OCI-LY3 (cell line): ENCODE results near the gene ITGB1BP1.

Experiments
- H2AFZ ChIP-seq: fragments of 200-600, 300-600 bp; shearing (Covaris generic); 2 replicates; pipeline ENCODE4 v1.6.0; 2014; ENCODE audit warnings: antibody characterized with exemption, low read depth, low read length
- H3K27ac ChIP-seq: fragments of 200-600, 300-600 bp; sonication (generic); 2 replicates; pipeline ENCODE4 v1.5.1; 2014; ENCODE audit warnings: mild to moderate bottlenecking, low read length, moderate library complexity, mixed read lengths
- H3K27me3 ChIP-seq: fragments of 200-600, 300-600 bp; sonication (generic); 2 replicates; pipeline ENCODE4 v1.6.1; 2014; ENCODE audit warnings: low read depth, low read length, mixed read lengths
- H3K36me3 ChIP-seq: fragments of 200-600, 300-600 bp; sonication (generic); replicated peaks from 2 replicates; pipeline ENCODE3; 2014; ENCODE audit warnings: low read depth, low read length, mixed read lengths
- H3K4me1 ChIP-seq: fragments of 300-600, 200-600 bp; sonication (generic); 2 replicates; pipeline ENCODE4 v1.6.1; 2014; ENCODE audit warnings: low read length, mixed read lengths
- H3K4me2 ChIP-seq: fragments of 200-600, 300-600 bp; sonication (generic); 2 replicates; pipeline ENCODE4 v1.6.1; 2014; ENCODE audit warnings: low read length, mixed read lengths
- H3K4me3 ChIP-seq: fragments of 300-600, 200-600 bp; sonication (generic); 2 replicates; pipeline ENCODE4 v1.5.1; 2014; ENCODE audit warnings: antibody characterized with exemption, mild to moderate bottlenecking, low read length, moderate library complexity
- H3K79me2 ChIP-seq: fragments of 300-600, 200-600 bp; shearing (Covaris generic); 2 replicates; pipeline ENCODE4 v1.6.1; 2014; ENCODE audit warnings: mild to moderate bottlenecking, low read length, mixed read lengths
- H3K9ac ChIP-seq: fragments of 300-600, 200-600 bp; shearing (Covaris generic); 2 replicates; pipeline ENCODE4 v1.6.0; 2014; ENCODE audit warnings: mild to moderate bottlenecking, low read length, moderate library complexity
- H3K9me3 ChIP-seq: fragments of 200-600, 300-600 bp; shearing (Covaris generic); 2 replicates; pipeline ENCODE4 v1.6.1; 2014; ENCODE audit warnings: low read length, mixed read lengths; ENCODE audit not compliant: insufficient read depth
- H4K20me1 ChIP-seq: fragments of 200-600, 300-600 bp; sonication (generic); 2 replicates; pipeline ENCODE4 v1.6.1; 2016; ENCODE audit warnings: low read length, mixed read lengths; ENCODE audit not compliant: insufficient read depth
- EZH2phosphoT487 ChIP-seq: fragments of 200-600 bp; shearing (Covaris generic); IDR thresholded peaks from 2 replicates; pipeline ENCODE4 v1.6.1; 2018; ENCODE audit warnings: antibody characterized with exemption, mixed run types, low read depth
- TF ChIP-seq, protein P1 (sequence below): fragments of 200-600, 300-600 bp; sonication (generic); IDR thresholded peaks from 2 replicates; pipeline ENCODE4 v1.5.1; 2014; ENCODE audit warnings: antibody characterized with exemption, low read length, low read depth

Gene ITGB1BP1

DNA sequence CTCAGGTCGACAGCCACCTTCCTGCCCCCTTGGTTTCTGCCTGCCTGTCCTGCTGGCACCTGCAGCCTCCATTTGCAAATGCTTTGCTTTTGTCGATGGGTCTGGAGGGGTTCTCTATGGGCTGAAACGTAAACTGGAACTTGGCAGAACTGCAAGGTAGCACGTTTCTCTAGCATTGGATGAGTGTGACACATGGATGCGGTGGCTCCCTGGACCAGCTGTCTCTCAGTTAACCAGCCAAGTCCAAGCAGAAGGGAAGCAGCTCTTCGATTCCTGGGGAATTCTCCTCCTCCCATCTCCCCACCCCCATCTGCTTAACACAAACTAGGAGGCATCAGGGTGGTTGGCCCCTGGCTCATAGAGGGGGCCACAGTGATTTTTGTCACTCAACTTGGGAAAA, 57.3 kb downstream of the ITGB1BP1 start:
- Histone ChIP-seq H2AFZ (no peak overlapping the region), H3K9me3 (no peaks in the 10 kb centered on the region), H4K20me1 (no peaks in the 10 kb centered on the region), H3K9ac (no peak overlapping the region), H3K79me2 (no peaks in the 10 kb centered on the region), H3K4me3 (no peak overlapping the region), H3K4me1 (no peaks in the 10 kb centered on the region), H3K4me2 (no peak overlapping the region), H3K27ac (no peak overlapping the region), H3K27me3 (peaks cover 37% of the 10 kb centered on the region), H3K36me3 (no peaks in the 10 kb centered on the region)
- no peak for TF ChIP-seq EZH2phosphoT487
- TF ChIP-seq, protein P1, sequence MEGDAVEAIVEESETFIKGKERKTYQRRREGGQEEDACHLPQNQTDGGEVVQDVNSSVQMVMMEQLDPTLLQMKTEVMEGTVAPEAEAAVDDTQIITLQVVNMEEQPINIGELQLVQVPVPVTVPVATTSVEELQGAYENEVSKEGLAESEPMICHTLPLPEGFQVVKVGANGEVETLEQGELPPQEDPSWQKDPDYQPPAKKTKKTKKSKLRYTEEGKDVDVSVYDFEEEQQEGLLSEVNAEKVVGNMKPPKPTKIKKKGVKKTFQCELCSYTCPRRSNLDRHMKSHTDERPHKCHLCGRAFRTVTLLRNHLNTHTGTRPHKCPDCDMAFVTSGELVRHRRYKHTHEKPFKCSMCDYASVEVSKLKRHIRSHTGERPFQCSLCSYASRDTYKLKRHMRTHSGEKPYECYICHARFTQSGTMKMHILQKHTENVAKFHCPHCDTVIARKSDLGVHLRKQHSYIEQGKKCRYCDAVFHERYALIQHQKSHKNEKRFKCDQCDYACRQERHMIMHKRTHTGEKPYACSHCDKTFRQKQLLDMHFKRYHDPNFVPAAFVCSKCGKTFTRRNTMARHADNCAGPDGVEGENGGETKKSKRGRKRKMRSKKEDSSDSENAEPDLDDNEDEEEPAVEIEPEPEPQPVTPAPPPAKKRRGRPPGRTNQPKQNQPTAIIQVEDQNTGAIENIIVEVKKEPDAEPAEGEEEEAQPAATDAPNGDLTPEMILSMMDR: no peak

DNA sequence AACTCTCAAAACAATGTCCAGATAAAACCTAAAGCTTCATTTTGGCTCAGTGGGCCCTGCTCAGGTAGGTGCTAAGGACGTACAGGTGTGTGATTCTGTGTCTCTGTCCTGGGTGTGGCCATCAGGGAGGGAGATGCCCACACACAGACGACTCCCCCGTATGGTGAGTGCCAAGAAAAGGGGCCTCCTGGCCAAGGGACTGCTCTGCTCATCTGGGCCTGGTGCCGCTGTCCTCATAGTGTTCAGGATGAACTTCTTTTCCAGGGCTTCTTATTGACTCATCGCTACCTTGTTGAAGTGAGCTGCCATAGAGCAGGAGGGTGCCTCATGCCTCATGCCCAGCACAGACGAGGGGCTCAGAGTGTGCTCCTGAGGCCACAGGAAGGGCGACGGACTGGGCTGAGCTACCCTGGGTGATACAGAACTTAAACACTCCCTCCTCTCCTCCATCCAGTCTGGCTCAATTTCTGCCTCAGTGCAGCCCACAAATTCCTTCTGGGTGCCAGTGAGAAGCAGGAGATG, 57.8 kb downstream of the ITGB1BP1 start:
- no peak overlapping the region for H2AFZ ChIP-seq
- TF ChIP-seq EZH2phosphoT487: no peak
- TF ChIP-seq, protein P1: no peak
- no peak overlapping the region for H3K4me2 ChIP-seq
- H3K79me2 ChIP-seq: no peaks in the 10 kb centered on the region
- peaks cover 37% of the 10 kb centered on the region for H3K27me3 ChIP-seq
- no peak overlapping the region for H3K9ac ChIP-seq
- no peaks in the 10 kb centered on the region for H3K4me1 ChIP-seq
- no peak overlapping the region for H3K27ac ChIP-seq
- no peak overlapping the region for H3K4me3 ChIP-seq
- no peaks in the 10 kb centered on the region for H3K9me3 ChIP-seq
- H4K20me1 ChIP-seq: no peaks in the 10 kb centered on the region
- H3K36me3 ChIP-seq: no peaks in the 10 kb centered on the region

DNA sequence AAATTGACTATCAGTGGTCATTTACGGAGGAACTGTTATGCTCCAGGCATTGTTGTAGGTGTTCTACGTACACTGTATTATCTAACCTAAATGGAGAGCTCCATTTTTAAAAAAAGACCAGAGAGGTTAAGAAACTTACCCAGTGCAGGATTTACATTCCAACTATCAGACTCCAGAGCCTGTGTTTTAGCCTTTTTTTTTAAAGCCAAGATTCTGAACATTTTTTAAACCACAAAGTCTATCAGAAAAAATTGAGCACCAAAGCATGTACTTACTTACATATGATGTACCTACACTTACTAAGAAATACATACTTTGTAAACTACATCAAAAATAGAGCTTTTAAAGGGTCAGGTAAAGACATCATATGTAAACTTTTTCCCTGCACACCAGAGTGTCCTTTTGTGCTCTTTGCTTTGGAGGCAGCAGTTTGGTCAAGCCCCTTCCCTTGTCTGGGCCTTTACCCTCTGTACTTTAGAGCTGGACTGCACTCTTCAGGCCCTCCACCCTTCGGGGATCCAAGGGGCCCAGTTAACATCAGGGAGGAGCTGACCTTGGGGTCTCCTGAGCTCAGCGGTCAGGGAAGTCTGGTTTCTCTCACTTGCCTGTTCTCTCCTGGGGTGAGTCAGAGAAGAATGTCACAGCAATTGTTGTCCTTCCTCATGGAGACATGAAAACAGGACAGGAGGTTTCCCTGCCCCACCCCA, 58.4 kb downstream of the ITGB1BP1 start:
- Histone ChIP-seq H3K27me3 (peaks cover 41% of the 10 kb centered on the region), H3K4me2 (no peak overlapping the region), H3K36me3 (no peaks in the 10 kb centered on the region), H3K4me1 (no peaks in the 10 kb centered on the region), H3K9me3 (no peaks in the 10 kb centered on the region), H3K27ac (no peak overlapping the region), H4K20me1 (no peaks in the 10 kb centered on the region), H2AFZ (no peak overlapping the region), H3K9ac (no peak overlapping the region), H3K79me2 (no peaks in the 10 kb centered on the region), H3K4me3 (no peak overlapping the region)
- no peak for TF ChIP-seq EZH2phosphoT487
- TF ChIP-seq, protein P1: no peak

DNA sequence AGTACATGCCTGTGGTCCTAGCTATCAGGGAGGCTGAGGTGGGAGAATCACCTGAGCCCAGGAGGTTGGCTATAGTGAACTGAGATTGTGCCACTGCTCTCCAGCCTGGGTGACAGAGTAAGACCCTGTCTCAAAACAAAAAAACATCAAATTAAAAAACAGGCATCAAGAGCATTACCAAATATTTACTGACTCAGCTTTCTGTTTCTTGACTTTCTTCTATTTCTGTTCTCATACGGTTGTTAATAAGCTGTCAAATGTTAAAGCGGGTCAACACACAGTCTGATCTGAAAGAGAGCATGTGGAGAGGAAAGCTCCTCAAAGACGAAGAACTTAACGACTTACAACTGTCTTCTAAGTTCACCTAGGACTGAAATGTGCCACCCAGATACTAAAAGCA, 59.0 kb downstream of the ITGB1BP1 start:
- Histone ChIP-seq H3K4me2 (no peak overlapping the region), H3K27me3 (peaks cover 47% of the 10 kb centered on the region), H3K9me3 (no peaks in the 10 kb centered on the region), H3K4me1 (no peaks in the 10 kb centered on the region), H3K36me3 (no peaks in the 10 kb centered on the region), H3K4me3 (no peak overlapping the region), H3K27ac (no peak overlapping the region), H4K20me1 (no peaks in the 10 kb centered on the region), H3K9ac (no peak overlapping the region), H3K79me2 (no peaks in the 10 kb centered on the region), H2AFZ (no peak overlapping the region)
- TF ChIP-seq EZH2phosphoT487: no peak
- TF ChIP-seq, protein P1: no peak
